ENCODE results near the gene STMN1. TPM values are rescaled to one million over a fixed set of nuclear protein-coding genes. Genes with fewer than 3 reads are reported as not detected.
"Not testable (repeated sequence)": the region's sequence is repeated elsewhere in the genome, so short reads cannot be mapped to it uniquely, and the experiment has no call there.

Gene STMN1
- total RNA-seq, 1 experiment from 2014 or later = 933 TPM

GRCh38 chr1:25933479-25934365 is 27.5 kb upstream of the STMN1 start:
- Histone ChIP-seq H3K9me3 (ENCODE audit: low read depth, low read length, poor library complexity, severe bottlenecking) (no peaks in the 10 kb centered on the region), H3K4me3 (ENCODE audit: low read depth, low read length, poor library complexity, severe bottlenecking) (no peak overlapping the region), H3K36me3 (ENCODE audit: insufficient read depth, low read length, poor library complexity, severe bottlenecking) (no peaks in the 10 kb centered on the region), H3K4me1 (ENCODE audit: insufficient read depth, low read length, poor library complexity, severe bottlenecking) (no peaks in the 10 kb centered on the region), H3K27ac (ENCODE audit: low read depth, low read length, poor library complexity, severe bottlenecking) (no peak overlapping the region), H3K27me3 (replicated peaks; ENCODE audit: insufficient read depth, low read depth, low read length, poor library complexity) (no peaks in the 10 kb centered on the region)
- POLR2A ChIA-PET (ENCODE audit: low non-redundant PET) = interaction anchor here (0.6 kb wide), 2 partner anchors 18 to 973 kb away, joined by 3 read pairs; no protein-coding TSS in a partner anchor
- no TSS peak for BruUV-seq (replicated peaks)
- no peak for DNase-seq (ENCODE audit: low spot score)
- intact Hi-C loops (cut with micrococcal nuclease; ENCODE audit: unreplicated experiment) = no loop called here
- TF ChIP-seq, protein P1, sequence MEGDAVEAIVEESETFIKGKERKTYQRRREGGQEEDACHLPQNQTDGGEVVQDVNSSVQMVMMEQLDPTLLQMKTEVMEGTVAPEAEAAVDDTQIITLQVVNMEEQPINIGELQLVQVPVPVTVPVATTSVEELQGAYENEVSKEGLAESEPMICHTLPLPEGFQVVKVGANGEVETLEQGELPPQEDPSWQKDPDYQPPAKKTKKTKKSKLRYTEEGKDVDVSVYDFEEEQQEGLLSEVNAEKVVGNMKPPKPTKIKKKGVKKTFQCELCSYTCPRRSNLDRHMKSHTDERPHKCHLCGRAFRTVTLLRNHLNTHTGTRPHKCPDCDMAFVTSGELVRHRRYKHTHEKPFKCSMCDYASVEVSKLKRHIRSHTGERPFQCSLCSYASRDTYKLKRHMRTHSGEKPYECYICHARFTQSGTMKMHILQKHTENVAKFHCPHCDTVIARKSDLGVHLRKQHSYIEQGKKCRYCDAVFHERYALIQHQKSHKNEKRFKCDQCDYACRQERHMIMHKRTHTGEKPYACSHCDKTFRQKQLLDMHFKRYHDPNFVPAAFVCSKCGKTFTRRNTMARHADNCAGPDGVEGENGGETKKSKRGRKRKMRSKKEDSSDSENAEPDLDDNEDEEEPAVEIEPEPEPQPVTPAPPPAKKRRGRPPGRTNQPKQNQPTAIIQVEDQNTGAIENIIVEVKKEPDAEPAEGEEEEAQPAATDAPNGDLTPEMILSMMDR (conservative IDR thresholded peaks at IDR 0.05; ENCODE audit: low read depth, low read length) = no peak
- TF ChIP-seq EZH2 (IDR thresholded peaks at IDR 0.05; ENCODE audit: borderline replicate concordance, low read depth, low read length, poor library complexity, severe bottlenecking) = no peak
- CTCF ChIA-PET = no interaction called here

- H3K27ac ChIP-seq (ENCODE audit: low read depth, low read length, poor library complexity, severe bottlenecking); H3K36me3 ChIP-seq (ENCODE audit: insufficient read depth, low read length, poor library complexity, severe bottlenecking); H3K4me3 ChIP-seq (ENCODE audit: low read depth, low read length, poor library complexity, severe bottlenecking); H3K9me3 ChIP-seq (ENCODE audit: low read depth, low read length, poor library complexity, severe bottlenecking); H3K4me1 ChIP-seq (ENCODE audit: insufficient read depth, low read length, poor library complexity, severe bottlenecking); H3K27me3 ChIP-seq (replicated peaks; ENCODE audit: insufficient read depth, low read depth, low read length, poor library complexity); intact Hi-C loops (cut with micrococcal nuclease; ENCODE audit: unreplicated experiment); CTCF ChIA-PET; BruUV-seq (replicated peaks); DNase-seq (ENCODE audit: low spot score): not testable (repeated sequence)
- POLR2A ChIA-PET (ENCODE audit: low non-redundant PET) = interaction anchor here (0.6 kb wide), 1 partner anchor 17 kb away, joined by 3 read pairs; no protein-coding TSS in a partner anchor
These were observed 26.7 kb upstream of the STMN1 start for GRCh38 chr1:25932811-25933400.

DNA sequence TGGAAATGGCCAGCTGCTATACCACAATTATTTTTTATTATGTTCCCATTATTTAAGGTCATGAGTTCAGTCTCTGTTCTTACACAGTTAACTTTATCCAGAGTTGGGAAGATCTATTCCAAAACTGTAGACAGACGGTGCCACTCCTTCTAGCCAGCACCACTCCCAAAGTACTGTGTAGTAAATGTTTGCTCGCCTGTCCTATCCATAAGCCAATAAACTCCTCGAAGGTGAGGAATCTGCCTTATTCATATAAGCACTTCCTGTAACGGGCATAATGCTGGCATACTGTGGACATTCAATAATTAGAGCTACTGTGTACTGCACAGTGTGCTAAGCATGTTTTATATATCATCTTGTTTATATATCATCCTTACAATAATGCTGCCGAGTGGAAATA is 26.1 kb upstream of the STMN1 start:
- H3K27me3 ChIP-seq (replicated peaks; ENCODE audit: insufficient read depth, low read depth, low read length, poor library complexity) = no peaks in the 10 kb centered on the region
- no peaks in the 10 kb centered on the region for H3K36me3 ChIP-seq (ENCODE audit: insufficient read depth, low read length, poor library complexity, severe bottlenecking)
- TF ChIP-seq, protein P1 (conservative IDR thresholded peaks at IDR 0.05; ENCODE audit: low read depth, low read length) = no peak
- TF ChIP-seq EZH2 (IDR thresholded peaks at IDR 0.05; ENCODE audit: borderline replicate concordance, low read depth, low read length, poor library complexity, severe bottlenecking) = no peak
- no peaks in the 10 kb centered on the region for H3K4me1 ChIP-seq (ENCODE audit: insufficient read depth, low read length, poor library complexity, severe bottlenecking)
- no peak overlapping the region for H3K27ac ChIP-seq (ENCODE audit: low read depth, low read length, poor library complexity, severe bottlenecking)
- POLR2A ChIA-PET (ENCODE audit: low non-redundant PET) = no interaction called here
- H3K4me3 ChIP-seq (ENCODE audit: low read depth, low read length, poor library complexity, severe bottlenecking) = no peak overlapping the region
- intact Hi-C loops (cut with micrococcal nuclease; ENCODE audit: unreplicated experiment) = no loop called here
- H3K9me3 ChIP-seq (ENCODE audit: low read depth, low read length, poor library complexity, severe bottlenecking) = no peaks in the 10 kb centered on the region
- no TSS peak for BruUV-seq (replicated peaks)
- no peak for DNase-seq (ENCODE audit: low spot score)
- CTCF ChIA-PET = no interaction called here
